GM19099 (cell line): ENCODE measurements around the gene TMEM61.

Source experiments
- POLR2A ChIP-seq: IDR thresholded peaks from 3 replicates; pipeline ENCODE4 v1.6.1; 2011; ENCODE audit warnings: low read depth; ENCODE audit not compliant: insufficient read length; ENCODE audit errors: extremely low read depth

Gene TMEM61

GRCh38 chr1:54989473-54989872 is 9.0 kb downstream of the TMEM61 start:
- no peak for TF ChIP-seq POLR2A

GRCh38 chr1:54989968-54990810 is 9.8 kb downstream of the TMEM61 start:
- TF ChIP-seq POLR2A: no peak

- TF ChIP-seq POLR2A: no peak
These were observed 10.5 kb downstream of the TMEM61 start for GRCh38 chr1:54990916-54991315.

- no peak for TF ChIP-seq POLR2A
These were observed 11.5 kb downstream of the TMEM61 start for GRCh38 chr1:54991939-54992338.

GRCh38 chr1:54993140-54993539 is 12.7 kb downstream of the TMEM61 start:
- no peak for TF ChIP-seq POLR2A

- no peak for TF ChIP-seq POLR2A
These were observed 14.0 kb downstream of the TMEM61 start for GRCh38 chr1:54994355-54994990.

- TF ChIP-seq POLR2A: no peak
These were observed 14.8 kb downstream of the TMEM61 start for GRCh38 chr1:54995013-54995760.

GRCh38 chr1:54995835-54996234 is 15.4 kb downstream of the TMEM61 start:
- TF ChIP-seq POLR2A: no peak

GRCh38 chr1:54996359-54996868 is 16.0 kb downstream of the TMEM61 start:
- no peak for TF ChIP-seq POLR2A

- no peak for TF ChIP-seq POLR2A
These were observed 16.7 kb downstream of the TMEM61 start for GRCh38 chr1:54996869-54997710.

GRCh38 chr1:54997711-54997986 is 17.2 kb downstream of the TMEM61 start:
- TF ChIP-seq POLR2A: no peak

- no peak for TF ChIP-seq POLR2A
These were observed 17.7 kb downstream of the TMEM61 start for GRCh38 chr1:54998100-54998499.

- no peak for TF ChIP-seq POLR2A
These were observed 18.2 kb downstream of the TMEM61 start, which contains the start of gene BSND for GRCh38 chr1:54998677-54999076. BSND (plus strand) TSS chr1:54998933; CDS start chr1:54999187, 254 bp downstream.

- no peak for TF ChIP-seq POLR2A
These were observed 20.0 kb downstream of the TMEM61 start for GRCh38 chr1:55000110-55001085.

- TF ChIP-seq POLR2A: no peak
These were observed 20.9 kb downstream of the TMEM61 start for GRCh38 chr1:55001311-55001710.
